RCC 7860 (cell line): Measurements from ENCODE around the gene RMRP.
"Not testable (repeated sequence)": the region's sequence is repeated elsewhere in the genome, so short reads cannot be mapped to it uniquely, and the experiment has no call there.

Source experiments
- DNase-seq: peaks from one replicate; pipeline ENCODE4 v3.0.0-alpha.2; 2015; ENCODE audit warnings: low spot score
- FAIRE-seq: peaks from 2 replicates; lab custom pipeline; 2012; peaks lifted over from hg19 to GRCh38; lab: Jason Lieb, UNC

The RMRP gene

GRCh38 chr9:35615981-35616680 is 41.7 kb downstream of the RMRP start:
- FAIRE-seq = no peak
- DNase-seq = no peak

GRCh38 chr9:35612843-35613242 is 45.0 kb downstream of the RMRP start:
- DNase-seq (no peak), FAIRE-seq (no peak)

- not testable (repeated sequence) for DNase-seq
Observed at GRCh38 chr9:35612066-35612465, 45.8 kb downstream of the RMRP start.

GRCh38 chr9:35611230-35611797 is 46.5 kb downstream of the RMRP start:
- no peak for FAIRE-seq
- DNase-seq = no peak

More at GRCh38 chr9:35612066-35612465, 45.8 kb downstream of the RMRP start:
- FAIRE-seq = not testable (repeated sequence)

- FAIRE-seq (no peak), DNase-seq (no peak)
Observed at GRCh38 chr9:35609820-35610163, 48.0 kb downstream of the RMRP start.

- FAIRE-seq = no peak
Observed at GRCh38 chr9:35609001-35609819, 48.6 kb downstream of the RMRP start.

GRCh38 chr9:35608221-35608620 is 49.6 kb downstream of the RMRP start:
- FAIRE-seq (no peak), DNase-seq (no peak)

More at GRCh38 chr9:35609001-35609819, 48.6 kb downstream of the RMRP start:
- no peak for DNase-seq
